Tibial artery (tissue), 4 donors: ENCODE results near the gene ROR2.

Source experiments
- DNase-seq, 2 donors: peaks; one replicate each; pipeline ENCODE4 v3.0.0-alpha.2; 2019
- H3K27ac ChIP-seq, 2 donors: fragments of 200-600 bp; sonication (generic) in 1 of 2; 1 replicate in 1 of 2; 2 replicates in 1 of 2; pipeline ENCODE4 v1.5.1; 2018 to 2019; ENCODE audit warnings: mild to moderate bottlenecking in 1 of 2
- H3K27me3 ChIP-seq, 2 donors: fragments of 200-600 bp; sonication (generic) in 1 of 2; one replicate each; pipeline versions ENCODE4 v1.5.1 to v1.6.0; 2016 to 2019
- H3K36me3 ChIP-seq, 3 donors: fragments of 200-600 bp; sonication (generic) in 2 of 3; one replicate each; pipeline ENCODE4 v1.5.1; 2016 to 2019; ENCODE audit warnings: mild to moderate bottlenecking in 2 of 3
- H3K4me1 ChIP-seq, 4 donors: fragments of 200-600 bp; sonication (generic) in 2 of 4; 1 replicate in 3 of 4; 2 replicates in 1 of 4; pipeline ENCODE4 v1.5.1; 2016 to 2019
- H3K4me3 ChIP-seq, 2 donors: fragments of 200-600 bp; sonication (generic) in 1 of 2; 1 replicate in 1 of 2; 2 replicates in 1 of 2; pipeline ENCODE4 v1.5.1; 2018 to 2019; ENCODE audit warnings: mild to moderate bottlenecking in 2 of 2
- H3K9me3 ChIP-seq, 3 donors: fragments of 200-600 bp; sonication (generic) in 1 of 3; one replicate each; pipeline ENCODE4 v1.5.1; 2016 to 2019
- intact Hi-C: fragments of 100-400 bp; cut with DNase I; formaldehyde crosslinking; loops from one replicate; pipeline ENCODE4 v1.15.0; 2023; ENCODE audit warnings: low total_unique reads
- TF ChIP-seq, protein P1 (sequence below), 2 experiments: fragments of 200-600 bp in 1 of 2; fragments of 450-650 bp in 1 of 2; IDR thresholded peaks; one replicate each; pipeline ENCODE4 v1.5.1; 2017 to 2019; ENCODE audit warnings: antibody characterized with exemption in 2 of 2, mild to moderate bottlenecking in 1 of 2, moderate library complexity in 1 of 2

The ROR2 gene

GRCh38 chr9:91727972-91728371 is 222.1 kb downstream of the ROR2 start:
- intact Hi-C loops: no loop called here
- peaks cover 0 to 3% of the 10 kb centered on the region in 2 donors for H3K27me3 ChIP-seq
- H3K27ac ChIP-seq: no peak overlapping the region
- no peak overlapping the region for H3K4me3 ChIP-seq
- TF ChIP-seq, protein P1, sequence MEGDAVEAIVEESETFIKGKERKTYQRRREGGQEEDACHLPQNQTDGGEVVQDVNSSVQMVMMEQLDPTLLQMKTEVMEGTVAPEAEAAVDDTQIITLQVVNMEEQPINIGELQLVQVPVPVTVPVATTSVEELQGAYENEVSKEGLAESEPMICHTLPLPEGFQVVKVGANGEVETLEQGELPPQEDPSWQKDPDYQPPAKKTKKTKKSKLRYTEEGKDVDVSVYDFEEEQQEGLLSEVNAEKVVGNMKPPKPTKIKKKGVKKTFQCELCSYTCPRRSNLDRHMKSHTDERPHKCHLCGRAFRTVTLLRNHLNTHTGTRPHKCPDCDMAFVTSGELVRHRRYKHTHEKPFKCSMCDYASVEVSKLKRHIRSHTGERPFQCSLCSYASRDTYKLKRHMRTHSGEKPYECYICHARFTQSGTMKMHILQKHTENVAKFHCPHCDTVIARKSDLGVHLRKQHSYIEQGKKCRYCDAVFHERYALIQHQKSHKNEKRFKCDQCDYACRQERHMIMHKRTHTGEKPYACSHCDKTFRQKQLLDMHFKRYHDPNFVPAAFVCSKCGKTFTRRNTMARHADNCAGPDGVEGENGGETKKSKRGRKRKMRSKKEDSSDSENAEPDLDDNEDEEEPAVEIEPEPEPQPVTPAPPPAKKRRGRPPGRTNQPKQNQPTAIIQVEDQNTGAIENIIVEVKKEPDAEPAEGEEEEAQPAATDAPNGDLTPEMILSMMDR (IDR thresholded peaks at IDR 0.05): no peak
- H3K4me1 ChIP-seq: no peaks in the 10 kb centered on the region
- DNase-seq: no peak
- peaks cover 0 to 10% (median 0%) of the 10 kb centered on the region in 3 donors for H3K36me3 ChIP-seq
- no peaks in the 10 kb centered on the region for H3K9me3 ChIP-seq

GRCh38 chr9:91727316-91727861 is 222.6 kb downstream of the ROR2 start:
- no peaks in the 10 kb centered on the region for H3K4me1 ChIP-seq
- TF ChIP-seq, protein P1 (IDR thresholded peaks at IDR 0.05): peak; percentile 43 to 53
- intact Hi-C loops: no loop called here
- no peak overlapping the region for H3K27ac ChIP-seq
- no peak for DNase-seq
- no peak overlapping the region for H3K4me3 ChIP-seq
- H3K36me3 ChIP-seq: peaks cover 0 to 10% (median 0%) of the 10 kb centered on the region in 3 donors
- peaks cover 0 to 3% of the 10 kb centered on the region in 2 donors for H3K27me3 ChIP-seq
- no peaks in the 10 kb centered on the region for H3K9me3 ChIP-seq

- intact Hi-C loops: no loop called here
- no peak for DNase-seq
These were observed 223.5 kb downstream of the ROR2 start for GRCh38 chr9:91726406-91727100.

DNA sequence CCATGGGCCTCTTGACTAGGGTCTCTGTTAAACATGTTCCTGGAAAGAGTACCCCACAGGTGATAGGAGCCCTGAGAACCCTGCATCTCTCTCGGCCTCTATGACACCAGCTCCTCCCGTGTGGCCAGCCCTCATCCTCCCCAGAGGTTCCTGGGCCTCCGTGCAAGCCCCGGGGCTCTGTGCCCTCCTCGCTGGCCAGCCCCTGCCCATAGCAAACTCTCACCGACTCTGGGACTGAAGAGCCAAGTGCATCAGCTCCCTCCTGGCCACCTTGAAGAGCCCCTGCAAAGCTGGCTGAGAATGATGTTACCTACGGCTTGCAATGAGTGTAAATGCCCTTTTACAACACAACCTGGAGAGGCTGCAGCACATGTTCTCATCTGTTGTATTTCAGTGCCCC is 224.4 kb downstream of the ROR2 start:
- peaks cover 0 to 10% (median 0%) of the 10 kb centered on the region in 3 donors for H3K36me3 ChIP-seq
- H3K9me3 ChIP-seq: no peaks in the 10 kb centered on the region
- H3K4me3 ChIP-seq: no peak overlapping the region
- H3K27ac ChIP-seq: no peak overlapping the region
- TF ChIP-seq, protein P1 (IDR thresholded peaks at IDR 0.05): no peak
- H3K4me1 ChIP-seq: no peaks in the 10 kb centered on the region
- peaks cover 0 to 3% of the 10 kb centered on the region in 2 donors for H3K27me3 ChIP-seq
- no peak for DNase-seq
- intact Hi-C loops: no loop called here

More at GRCh38 chr9:91726406-91727100, 223.5 kb downstream of the ROR2 start:
- H3K36me3 ChIP-seq: peaks cover 0 to 10% (median 0%) of the 10 kb centered on the region in 3 donors
- TF ChIP-seq, protein P1 (IDR thresholded peaks at IDR 0.05): no peak
- H3K27me3 ChIP-seq: peaks cover 0 to 3% of the 10 kb centered on the region in 2 donors
- H3K27ac ChIP-seq: no peak overlapping the region
- no peak overlapping the region for H3K4me3 ChIP-seq
- no peaks in the 10 kb centered on the region for H3K9me3 ChIP-seq
- no peaks in the 10 kb centered on the region for H3K4me1 ChIP-seq

- DNase-seq: no peak
- Histone ChIP-seq H3K27ac (no peak overlapping the region), H3K27me3 (peaks cover 0 to 3% of the 10 kb centered on the region in 2 donors), H3K4me1 (no peaks in the 10 kb centered on the region), H3K4me3 (no peak overlapping the region), H3K9me3 (no peaks in the 10 kb centered on the region), H3K36me3 (peaks cover 0 to 10% (median 0%) of the 10 kb centered on the region in 3 donors)
- TF ChIP-seq, protein P1 (IDR thresholded peaks at IDR 0.05): no peak
- intact Hi-C loops: no loop called here
These were observed 225.2 kb downstream of the ROR2 start for GRCh38 chr9:91724609-91725505.
